K562 (cell line): ENCODE measurements around the gene HP1BP3. TPM values are rescaled to one million over a fixed set of nuclear protein-coding genes. Genes with fewer than 3 reads are reported as not detected.
A peak's percentile ranks its signal among the peaks of the same experiment; 100 is the strongest.

Experiments
- ATAC-seq: fragments of 200-7000 bp; cut with Tn5 transposase; 3 replicates; pipeline ENCODE4 v1.9.1; 2020; ENCODE audit warnings: moderate library complexity
- BruUV-seq: library from RNA; stranded (reverse); fragments of 400-500 nt; replicated peaks from 2 replicates; lab custom pipeline; 2021; lab: Mats Ljungman, UMichigan
- CTCF ChIA-PET: fragments of 300-600 bp; formaldehyde crosslinking; extraction: SDS; loops from one replicate; lab custom pipeline; 2021; ENCODE audit warnings: low intra/inter-chr PET ratio; lab: Yijun Ruan, JAX
- POLR2A ChIA-PET: fragments of 300-600, 350-650 bp; sonication (Branson Sonifier 250); formaldehyde crosslinking; extraction: SDS; loops from one replicate; lab custom pipeline; 2021; ENCODE audit warnings: antibody characterized with exemption, inconsistent platforms; lab: Yijun Ruan, JAX
- DNase-seq, 4 experiments: peaks; one replicate each; pipeline versions ENCODE4 v3.0.0 to v3.0.0-alpha.2; 2011 to 2018; ENCODE audit warnings: low spot score in 3 of 4, mixed read lengths in 3 of 4; ENCODE audit errors: extremely low read depth in 1 of 4
- FAIRE-seq: peaks from 2 replicates; lab custom pipeline; 2011; peaks lifted over from hg19 to GRCh38; lab: Jason Lieb, UNC
- H2AFZ ChIP-seq: 2 replicates; pipeline ENCODE4 v1.6.0; 2011; ENCODE audit warnings: low read depth, low read length, control low read depth, inconsistent platforms
- H3K27ac ChIP-seq: fragments of 200-600 bp; 3 replicates; pipeline ENCODE4 v1.8.0; 2011; ENCODE audit warnings: low read depth, mild to moderate bottlenecking, control low read depth, inconsistent platforms, low read length, moderate library complexity, mixed read lengths; ENCODE audit errors: extremely low read depth
- H3K27me3 ChIP-seq, 2 experiments: fragments of 300-600 bp in 1 of 2; 2 replicates in 1 of 2; 3 replicates in 1 of 2; pipeline versions ENCODE4 v1.6.0 to v1.8.0; 2011; ENCODE audit warnings: inconsistent platforms in 2 of 2, low read length in 2 of 2, mild to moderate bottlenecking in 1 of 2, mixed read lengths in 1 of 2, moderate library complexity in 1 of 2; ENCODE audit not compliant: control insufficient read depth in 2 of 2, insufficient read depth in 2 of 2
- H3K36me3 ChIP-seq: fragments of 300-600 bp; 3 replicates; pipeline ENCODE4 v1.8.0; 2011; ENCODE audit warnings: mild to moderate bottlenecking, low read length, inconsistent platforms; ENCODE audit not compliant: control insufficient read depth, insufficient read depth
- H3K4me1 ChIP-seq, 2 experiments: fragments of 200-600 bp in 1 of 2; replicated peaks in 1 of 2; 2 replicates in 1 of 2; 3 replicates in 1 of 2; pipeline versions ENCODE4 v1.5.1 to v1.8.0; 2011; ENCODE audit warnings: inconsistent platforms in 2 of 2, low read length in 2 of 2, mild to moderate bottlenecking in 1 of 2, mixed read lengths in 1 of 2, moderate library complexity in 1 of 2; ENCODE audit not compliant: control insufficient read depth in 2 of 2, insufficient read depth in 2 of 2
- H3K4me2 ChIP-seq: 2 replicates; pipeline ENCODE4 v1.6.1; 2011; ENCODE audit warnings: low read length, control low read depth, inconsistent platforms, mixed read lengths; ENCODE audit not compliant: insufficient read depth
- H3K4me3 ChIP-seq: fragments of 200-600 bp; sonication (generic), shearing (Covaris generic); 2 replicates; pipeline ENCODE4 v1.5.1; 2016; ENCODE audit warnings: control low read depth, inconsistent platforms
- H3K79me2 ChIP-seq: fragments of 200-600 bp; 3 replicates; pipeline ENCODE4 v1.8.0; 2011; ENCODE audit warnings: low read length, inconsistent platforms; ENCODE audit not compliant: control insufficient read depth, insufficient read depth
- H3K9ac ChIP-seq, 2 experiments: 2 replicates each; pipeline versions ENCODE4 v1.6.0 to v1.6.1; 2011; ENCODE audit warnings: low read depth in 2 of 2, low read length in 2 of 2, control low read depth in 1 of 2, inconsistent platforms in 1 of 2, mild to moderate bottlenecking in 1 of 2, mixed read lengths in 1 of 2; ENCODE audit not compliant: insufficient read depth in 1 of 2
- H3K9me1 ChIP-seq: one replicate; pipeline ENCODE4 v1.6.0; 2011; ENCODE audit warnings: inconsistent platforms, mild to moderate bottlenecking, low read length, moderate library complexity; ENCODE audit not compliant: control insufficient read depth, insufficient read depth
- H3K9me3 ChIP-seq: replicated peaks from 2 replicates; pipeline ENCODE4 v1.5.1; 2011; ENCODE audit warnings: low read depth, low read length, inconsistent platforms; ENCODE audit not compliant: control insufficient read depth, insufficient read depth
- H4K20me1 ChIP-seq: replicated peaks from 2 replicates; pipeline ENCODE4 v1.6.1; 2011; ENCODE audit warnings: low read length, inconsistent platforms, mixed read lengths; ENCODE audit not compliant: control insufficient read depth, insufficient read depth
- E2F8 ChIP-seq: fragments of 450-650 bp; IDR thresholded peaks from 2 replicates; pipeline ENCODE4 v1.7.1; 2018; ENCODE audit warnings: mild to moderate bottlenecking, low read depth; ENCODE audit not compliant: partially characterized antibody
- HDAC2 ChIP-seq: fragments of 450-650 bp; IDR thresholded peaks from 2 replicates; pipeline ENCODE4 v1.6.1; 2016; ENCODE audit warnings: mild to moderate bottlenecking
- NFE2L1 ChIP-seq: fragments of 450-650 bp; IDR thresholded peaks from 2 replicates; pipeline ENCODE4 v1.6.1; 2016; ENCODE audit warnings: missing genetic modification characterization, low read depth, mild to moderate bottlenecking, missing compliant biosample characterization, moderate library complexity, borderline replicate concordance
- PBX2 ChIP-seq, 2 experiments: IDR thresholded peaks in 1 of 2; conservative IDR thresholded peaks in 1 of 2; 2 replicates each; pipeline ENCODE4 v1.6.1; 2016; ENCODE audit warnings: low read depth in 2 of 2, mild to moderate bottlenecking in 1 of 2, missing compliant biosample characterization in 1 of 2, missing genetic modification characterization in 1 of 2, moderate library complexity in 1 of 2
- POLR2H ChIP-seq: IDR thresholded peaks from 2 replicates; pipeline ENCODE4 v1.6.1; 2016; ENCODE audit warnings: missing genetic modification characterization, low read depth, mild to moderate bottlenecking, control low read depth, missing compliant biosample characterization, moderate library complexity
- TARDBP ChIP-seq: fragments of 450-650 bp; IDR thresholded peaks from 2 replicates; pipeline ENCODE4 v1.6.1; 2016
- ZBTB17 ChIP-seq: fragments of 450-650 bp; formaldehyde crosslinking; IDR thresholded peaks from 2 replicates; pipeline ENCODE4 v1.4.0; 2020; ENCODE audit warnings: mild to moderate bottlenecking
- ZNF586 ChIP-seq: fragments of 450-650 bp; formaldehyde crosslinking; conservative IDR thresholded peaks from 2 replicates; pipeline ENCODE4 v1.4.0; 2020; ENCODE audit warnings: mild to moderate bottlenecking, moderate library complexity
- WGBS: fragments of 100-300 bp; shearing (Covaris generic); methylation state at CpG from one replicate; pipeline ENCODE4 v1.1.6; 2016; ENCODE audit warnings: low coverage, mixed read lengths; ENCODE audit not compliant: insufficient coverage; ENCODE audit errors: missing lambda C conversion rate; 5-methylcytosine and 5-hydroxymethylcytosine counted together
- in situ Hi-C: fragments of 300-500 bp; cut with MboI; formaldehyde crosslinking; loops from 4 replicates; pipeline ENCODE4 v1.15.0; 2018; ENCODE audit warnings: inconsistent platforms, mixed read lengths
- intact Hi-C: fragments of 100-400 bp; cut with micrococcal nuclease; formaldehyde crosslinking; loops from 2 replicates; pipeline ENCODE4 v1.14.2; 2022
- polyA plus RNA-seq, 8 experiments: library from polyadenylated mRNA; depleted of rRNA in 4 of 8; stranded (reverse) in 5 of 8; unstranded in 3 of 8; fragments of >200 nt; fragmentation: Nextera tagmentation in 2 of 8; fragmentation: Illumina TruSeq in 1 of 8; extraction: Ambion mirVana in 2 of 8; extraction: Trizol in 1 of 8; gene quantifications; 2 replicates each; pipeline versions ENCODE4 v1.2.1 to v1.2.3, GENCODE V29; 2011 to 2014; ENCODE audit warnings: inconsistent platforms in 1 of 8, missing spikeins in 1 of 8
- total RNA-seq, 7 experiments: library from RNA; depleted of rRNA in 6 of 7; stranded (reverse); fragments of >200 nt in 6 of 7; fragmentation: Illumina TruSeq in 2 of 7; extraction: Trizol in 2 of 7; gene quantifications; 2 replicates each; pipeline versions ENCODE4 v1.2.1 to v1.2.3, GENCODE V29; 2011 to 2021; ENCODE audit warnings: low replicate concordance in 1 of 7

HP1BP3 gene
- total and polyA plus RNA-seq, 9 of the 15 experiments (the other 6 are each of a cell fraction or from before 2014, with no cell fraction given), result 57.3 to 513 (median 240) TPM

GRCh38 chr1:20700636-20701215, 86.4 kb downstream of the HP1BP3 start:
- BruUV-seq, result no TSS peak
- Histone ChIP-seq H3K4me3 (no peak overlapping the region), H3K36me3 (no peaks in the 10 kb centered on the region), H2AFZ (no peak overlapping the region), H3K9me1 (no peaks in the 10 kb centered on the region), H3K4me1 (peaks cover 3 to 32% of the 10 kb centered on the region in 2 experiments; a peak in 3 of 5 replicates), H3K27me3 (peaks cover 0 to 14% of the 10 kb centered on the region in 2 experiments; a peak in 2 of 5 replicates), H3K4me2 (no peak overlapping the region), H3K9ac (peak overlapping the region in 1 of 2 experiments; percentile 59; a peak in 1 of 4 replicates), H3K27ac (no peak overlapping the region), H3K9me3 (no peaks in the 10 kb centered on the region), H3K79me2 (no peaks in the 10 kb centered on the region), H4K20me1 (peaks cover 5% of the 10 kb centered on the region; the same call in 1 of the 2 replicates)
- DNase-seq (no peak), FAIRE-seq (no peak), ATAC-seq (no peak)
- intact Hi-C loops (no loop called here), in situ Hi-C loops (loop anchor here (10.0 kb wide), 1 partner anchor 664 kb away; no protein-coding TSS in a partner anchor)
- TF ChIP-seq NFE2L1 (tag), result no peak
- 29% methylated on average over 16 of the region's 17 CpGs for WGBS
- ChIA-PET CTCF (interaction anchor here (0.6 kb wide), 1 partner anchor 187 kb away, joined by 3 read pairs; no protein-coding TSS in a partner anchor), POLR2A (interaction anchor here (0.6 kb wide), 1 partner anchor 17 kb away, joined by 3 read pairs; no protein-coding TSS in a partner anchor)

- intact Hi-C loops, result loop anchor here (5.0 to 10.0 kb wide), 2 partner anchors 195 to 288 kb away; no protein-coding TSS in a partner anchor
- Histone ChIP-seq H3K4me2 (no peak overlapping the region), H3K9ac (peak overlapping the region in 1 of 2 experiments; percentile 55; a peak in 2 of 4 replicates), H4K20me1 (no peaks in the 10 kb centered on the region), H3K9me1 (no peaks in the 10 kb centered on the region), H3K36me3 (no peaks in the 10 kb centered on the region), H2AFZ (no peak overlapping the region), H3K4me1 (peaks cover 3 to 30% of the 10 kb centered on the region in 2 experiments; a peak in 3 of 5 replicates), H3K9me3 (no peaks in the 10 kb centered on the region), H3K27me3 (peaks cover 4 to 19% of the 10 kb centered on the region in 2 experiments; a peak in 4 of 5 replicates), H3K27ac (no peak overlapping the region), H3K79me2 (no peaks in the 10 kb centered on the region), H3K4me3 (no peak overlapping the region)
- no TSS peak for BruUV-seq
- WGBS, result 59% methylated on average over 9 of the region's 9 CpGs
- ChIA-PET POLR2A (interaction anchor here (0.6 to 1.2 kb wide), 4 partner anchors 13 to 101 kb away, joined by 3 to 4 read pairs (median 3); no protein-coding TSS in a partner anchor), CTCF (no interaction called here)
- ATAC-seq (no peak), DNase-seq (no peak), FAIRE-seq (no peak)
- in situ Hi-C loops, result loop anchor here (5.0 kb wide), 1 partner anchor 508 kb away; no protein-coding TSS in a partner anchor
- TF ChIP-seq ZBTB17 (CRISPR knock-in tag), result no peak
- TF ChIP-seq HDAC2, result no peak
- TF ChIP-seq TARDBP, result no peak
- no peak for TF ChIP-seq PBX2 (CRISPR knock-in tag; IDR thresholded peaks at IDR 0.05; ENCODE audit: low read depth)
- no peak for TF ChIP-seq PBX2 (tag; conservative IDR thresholded peaks at IDR 0.05; ENCODE audit: low read depth)
- no peak for TF ChIP-seq ZNF586 (CRISPR knock-in tag)
- no peak for TF ChIP-seq E2F8
- TF ChIP-seq POLR2H (tag), result no peak
These were observed 87.5 kb downstream of the HP1BP3 start for GRCh38 chr1:20699558-20699957.
